NB4 (cell line): ENCODE data around the gene TRDN.

Experiments used
- CTCF ChIP-seq: IDR thresholded peaks from one replicate; pipeline ENCODE4 v1.5.1; 2012; ENCODE audit warnings: low read depth, low read length
- MAX ChIP-seq: IDR thresholded peaks from 2 replicates; pipeline ENCODE4 v1.6.1; 2011; ENCODE audit warnings: low read depth, low read length
- POLR2A ChIP-seq: IDR thresholded peaks from 2 replicates; pipeline ENCODE4 v1.6.1; 2011; ENCODE audit warnings: mild to moderate bottlenecking; ENCODE audit not compliant: insufficient read length; ENCODE audit errors: extremely low read depth

DNA sequence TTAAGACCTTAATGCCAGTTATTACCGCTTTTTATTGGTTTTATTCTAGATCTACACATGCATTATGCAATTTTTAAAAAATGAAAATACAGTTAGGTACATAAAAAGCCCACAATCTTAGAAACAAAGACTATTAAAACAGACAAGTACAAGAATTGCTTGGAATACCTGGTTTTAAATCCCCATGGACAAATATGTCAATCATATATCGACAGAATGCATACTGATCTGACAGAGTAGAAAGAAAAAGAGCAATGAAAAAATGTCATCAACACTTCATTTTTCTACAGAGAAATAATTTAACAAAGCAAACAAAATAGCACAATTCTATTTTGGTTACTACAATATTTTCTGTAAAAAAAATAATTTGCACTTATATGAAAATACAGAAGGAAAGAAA lies 139.7 kb downstream of the TRDN start:
- no peak for TF ChIP-seq CTCF
- TF ChIP-seq MAX, result no peak
- TF ChIP-seq POLR2A, result no peak
